HG02642 (cell line): ENCODE measurements around the gene DLX5.

Experiments
- ATAC-seq: cut with Tn5 transposase; IDR thresholded peaks from one replicate; pipeline ENCODE4 v1.9.1; 2021; ENCODE audit warnings: mild to moderate bottlenecking; ENCODE audit not compliant: unreplicated experiment, poor library complexity

Gene DLX5

GRCh38 chr7:97006816-97007582 is 17.6 kb downstream of the DLX5 start:
- no peak for ATAC-seq

GRCh38 chr7:97006055-97006815 is 18.4 kb downstream of the DLX5 start:
- peak; percentile 65 for ATAC-seq

- no peak for ATAC-seq
Measured at GRCh38 chr7:97005183-97006054, 19.2 kb downstream of the DLX5 start, which contains the start of gene DLX6. Gene DLX6 (plus strand): TSS chr7:97005553. CDS start chr7:97005978, 425 bp downstream.

- ATAC-seq = no peak
Measured at GRCh38 chr7:97004247-97005182, 20.1 kb downstream of the DLX5 start.

- ATAC-seq = no peak
Measured at GRCh38 chr7:97003262-97004246, 21.1 kb downstream of the DLX5 start.

GRCh38 chr7:97002555-97003261 is 21.9 kb downstream of the DLX5 start:
- no peak for ATAC-seq

GRCh38 chr7:97001656-97002554 is 22.7 kb downstream of the DLX5 start:
- no peak for ATAC-seq

GRCh38 chr7:97001221-97001620 is 23.4 kb downstream of the DLX5 start:
- ATAC-seq = no peak

- ATAC-seq = no peak
Measured at GRCh38 chr7:96998744-96999143, 25.9 kb downstream of the DLX5 start.

- ATAC-seq = no peak
Measured at GRCh38 chr7:96998333-96998732, 26.3 kb downstream of the DLX5 start.

- no peak for ATAC-seq
Measured at GRCh38 chr7:96997512-96998032, 27.1 kb downstream of the DLX5 start.

- no peak for ATAC-seq
Measured at GRCh38 chr7:96996958-96997511, 27.6 kb downstream of the DLX5 start.

GRCh38 chr7:96996111-96996957 is 28.3 kb downstream of the DLX5 start:
- no peak for ATAC-seq

GRCh38 chr7:96995406-96996110 is 29.1 kb downstream of the DLX5 start:
- no peak for ATAC-seq

GRCh38 chr7:96993980-96994379 is 30.7 kb downstream of the DLX5 start:
- ATAC-seq = no peak
